ENCODE results near the gene CDH18. TPM values are rescaled to one million over a fixed set of nuclear protein-coding genes. Genes with fewer than 3 reads are reported as not detected.

CDH18 gene
- total and polyA plus RNA-seq, 2 experiments from 2014 or later: 0.22 TPM; not detected in 1

- H3K9me2 ChIP-seq (ENCODE audit: insufficient read depth): no peaks in the 10 kb centered on the region
- H3K27ac ChIP-seq: no peak overlapping the region
- DNase-seq: no peak
- H3K9ac ChIP-seq: no peak overlapping the region
- H3F3A ChIP-seq (ENCODE audit: insufficient read depth): no peaks in the 10 kb centered on the region
- no peak overlapping the region for H3K4me3 ChIP-seq
- WGBS, 2 experiments (ENCODE audit: low coverage in 1 of 2, low lambda C conversion rate in 2 of 2, missing lambda C conversion rate in 2 of 2): 27 to 35% methylated on average over 3 of the region's 3 CpGs
- no peaks in the 10 kb centered on the region for H3K79me2 ChIP-seq (ENCODE audit: insufficient read depth)
- H3K4me2 ChIP-seq (ENCODE audit: unreplicated experiment): no peak overlapping the region
- H3K9me3 ChIP-seq (ENCODE audit: low read depth): no peaks in the 10 kb centered on the region
- no peaks in the 10 kb centered on the region for H3K4me1 ChIP-seq (ENCODE audit: insufficient read depth)
- in situ Hi-C loops (cut with MboI): no loop called here
- no peak for TF ChIP-seq EZH2phosphoT487 (IDR thresholded peaks at IDR 0.05; ENCODE audit: insufficient read depth, low read depth)
- no peak for TF ChIP-seq EZH2 (IDR thresholded peaks at IDR 0.05; ENCODE audit: insufficient read depth, poor library complexity, severe bottlenecking)
- no peaks in the 10 kb centered on the region for H3K36me3 ChIP-seq (ENCODE audit: low read depth)
- H2AFZ ChIP-seq: no peak overlapping the region
- no peaks in the 10 kb centered on the region for H3K27me3 ChIP-seq (replicated peaks; ENCODE audit: insufficient read depth)
- no peaks in the 10 kb centered on the region for H4K20me1 ChIP-seq (ENCODE audit: insufficient read depth)
Observed at GRCh38 chr5:19605846-19606407, 382.1 kb downstream of the CDH18 start.

GRCh38 chr5:19584131-19584530 lies 403.9 kb downstream of the CDH18 start:
- no peak overlapping the region for H3K4me3 ChIP-seq
- H4K20me1 ChIP-seq (ENCODE audit: insufficient read depth): no peaks in the 10 kb centered on the region
- no peaks in the 10 kb centered on the region for H3K36me3 ChIP-seq (ENCODE audit: low read depth)
- no peak overlapping the region for H2AFZ ChIP-seq
- no peaks in the 10 kb centered on the region for H3F3A ChIP-seq (ENCODE audit: insufficient read depth)
- H3K9me2 ChIP-seq (ENCODE audit: insufficient read depth): no peaks in the 10 kb centered on the region
- no peak overlapping the region for H3K4me2 ChIP-seq (ENCODE audit: unreplicated experiment)
- H3K27ac ChIP-seq: no peak overlapping the region
- TF ChIP-seq EZH2phosphoT487 (IDR thresholded peaks at IDR 0.05; ENCODE audit: insufficient read depth, low read depth): no peak
- no peak for TF ChIP-seq EZH2 (IDR thresholded peaks at IDR 0.05; ENCODE audit: insufficient read depth, poor library complexity, severe bottlenecking)
- no peak overlapping the region for H3K9ac ChIP-seq
- H3K4me1 ChIP-seq (ENCODE audit: insufficient read depth): no peaks in the 10 kb centered on the region
- DNase-seq: no peak
- H3K27me3 ChIP-seq (replicated peaks; ENCODE audit: insufficient read depth): no peaks in the 10 kb centered on the region
- no peaks in the 10 kb centered on the region for H3K79me2 ChIP-seq (ENCODE audit: insufficient read depth)
- in situ Hi-C loops (cut with MboI): no loop called here
- 0 to 2% methylated on average over 2 of the region's 2 CpGs for WGBS, 2 experiments (ENCODE audit: low coverage in 1 of 2, low lambda C conversion rate in 2 of 2, missing lambda C conversion rate in 2 of 2)
- no peaks in the 10 kb centered on the region for H3K9me3 ChIP-seq (ENCODE audit: low read depth)

GRCh38 chr5:19577882-19578281 lies 410.1 kb downstream of the CDH18 start:
- no peak for DNase-seq
- Histone ChIP-seq H3K27me3 (replicated peaks; ENCODE audit: insufficient read depth) (no peaks in the 10 kb centered on the region), H4K20me1 (ENCODE audit: insufficient read depth) (no peaks in the 10 kb centered on the region), H3K27ac (no peak overlapping the region), H3K4me2 (ENCODE audit: unreplicated experiment) (no peak overlapping the region), H3F3A (ENCODE audit: insufficient read depth) (no peaks in the 10 kb centered on the region), H3K9me2 (ENCODE audit: insufficient read depth) (no peaks in the 10 kb centered on the region), H2AFZ (no peak overlapping the region), H3K4me3 (no peak overlapping the region), H3K9me3 (ENCODE audit: low read depth) (no peaks in the 10 kb centered on the region), H3K4me1 (ENCODE audit: insufficient read depth) (no peaks in the 10 kb centered on the region), H3K9ac (no peak overlapping the region), H3K36me3 (ENCODE audit: low read depth) (no peaks in the 10 kb centered on the region), H3K79me2 (ENCODE audit: insufficient read depth) (no peaks in the 10 kb centered on the region)
- 13 to 16% methylated on average over 3 of the region's 3 CpGs for WGBS, 2 experiments (ENCODE audit: low coverage in 1 of 2, low lambda C conversion rate in 2 of 2, missing lambda C conversion rate in 2 of 2)
- TF ChIP-seq EZH2 (IDR thresholded peaks at IDR 0.05; ENCODE audit: insufficient read depth, poor library complexity, severe bottlenecking) (no peak), EZH2phosphoT487 (IDR thresholded peaks at IDR 0.05; ENCODE audit: insufficient read depth, low read depth) (no peak)
- in situ Hi-C loops (cut with MboI): no loop called here

- WGBS, 2 experiments (ENCODE audit: low coverage in 1 of 2, low lambda C conversion rate in 2 of 2, missing lambda C conversion rate in 2 of 2): 13 to 27% methylated on average over 2 of the region's 2 CpGs
- no peak overlapping the region for H3K9ac ChIP-seq
- no peaks in the 10 kb centered on the region for H3F3A ChIP-seq (ENCODE audit: insufficient read depth)
- H3K36me3 ChIP-seq (ENCODE audit: low read depth): no peaks in the 10 kb centered on the region
- H3K4me2 ChIP-seq (ENCODE audit: unreplicated experiment): no peak overlapping the region
- no peaks in the 10 kb centered on the region for H3K9me2 ChIP-seq (ENCODE audit: insufficient read depth)
- no peak overlapping the region for H3K27ac ChIP-seq
- no peaks in the 10 kb centered on the region for H4K20me1 ChIP-seq (ENCODE audit: insufficient read depth)
- no peak for TF ChIP-seq EZH2phosphoT487 (IDR thresholded peaks at IDR 0.05; ENCODE audit: insufficient read depth, low read depth)
- no peak for TF ChIP-seq EZH2 (IDR thresholded peaks at IDR 0.05; ENCODE audit: insufficient read depth, poor library complexity, severe bottlenecking)
- H3K4me3 ChIP-seq: no peak overlapping the region
- no peaks in the 10 kb centered on the region for H3K27me3 ChIP-seq (replicated peaks; ENCODE audit: insufficient read depth)
- H2AFZ ChIP-seq: no peak overlapping the region
- DNase-seq: no peak
- H3K9me3 ChIP-seq (ENCODE audit: low read depth): no peaks in the 10 kb centered on the region
- no peaks in the 10 kb centered on the region for H3K4me1 ChIP-seq (ENCODE audit: insufficient read depth)
- no peaks in the 10 kb centered on the region for H3K79me2 ChIP-seq (ENCODE audit: insufficient read depth)
- in situ Hi-C loops (cut with MboI): no loop called here
Observed at GRCh38 chr5:19568004-19568403, 420.0 kb downstream of the CDH18 start.

GRCh38 chr5:19565466-19565865 lies 422.5 kb downstream of the CDH18 start:
- Histone ChIP-seq H3K4me3 (no peak overlapping the region), H3K9me3 (ENCODE audit: low read depth) (no peaks in the 10 kb centered on the region), H3K27ac (no peak overlapping the region), H3F3A (ENCODE audit: insufficient read depth) (no peaks in the 10 kb centered on the region), H3K4me2 (ENCODE audit: unreplicated experiment) (no peak overlapping the region), H2AFZ (no peak overlapping the region), H3K79me2 (ENCODE audit: insufficient read depth) (no peaks in the 10 kb centered on the region), H3K9ac (no peak overlapping the region), H3K9me2 (ENCODE audit: insufficient read depth) (no peaks in the 10 kb centered on the region), H3K36me3 (ENCODE audit: low read depth) (no peaks in the 10 kb centered on the region), H3K27me3 (replicated peaks; ENCODE audit: insufficient read depth) (no peaks in the 10 kb centered on the region), H3K4me1 (ENCODE audit: insufficient read depth) (no peaks in the 10 kb centered on the region), H4K20me1 (ENCODE audit: insufficient read depth) (no peaks in the 10 kb centered on the region)
- in situ Hi-C loops (cut with MboI): no loop called here
- 2 to 5% methylated on average over 1 of the region's 1 CpG for WGBS, 2 experiments (ENCODE audit: low coverage in 1 of 2, low lambda C conversion rate in 2 of 2, missing lambda C conversion rate in 2 of 2)
- no peak for DNase-seq
- no peak for TF ChIP-seq EZH2 (IDR thresholded peaks at IDR 0.05; ENCODE audit: insufficient read depth, poor library complexity, severe bottlenecking)

Measured in GM23248 (cell line).